Endodermal cell (in vitro differentiated cells): ENCODE measurements around the gene CAMK2A. TPM values are rescaled to one million over a fixed set of nuclear protein-coding genes. Genes with fewer than 3 reads are reported as not detected.

Experiments used
- DNase-seq: peaks from one replicate; pipeline ENCODE4 v3.0.0-alpha.2; 2017
- H3K27ac ChIP-seq: 2 replicates; pipeline ENCODE4 v1.5.1; 2013; ENCODE audit warnings: mild to moderate bottlenecking, low read depth, low read length, moderate library complexity
- H3K27me3 ChIP-seq: 2 replicates; pipeline ENCODE4 v1.6.1; 2013; ENCODE audit warnings: mild to moderate bottlenecking, low read length, moderate library complexity; ENCODE audit not compliant: insufficient read depth, control insufficient read depth, poor library complexity, severe bottlenecking
- H3K36me3 ChIP-seq: 2 replicates; pipeline ENCODE4 v1.7.0; 2013; ENCODE audit warnings: mild to moderate bottlenecking, low read length, moderate library complexity; ENCODE audit not compliant: control insufficient read depth, insufficient read depth
- H3K4me1 ChIP-seq: one replicate; pipeline ENCODE4 v1.7.0; 2013; ENCODE audit warnings: low read length; ENCODE audit not compliant: control insufficient read depth, insufficient read depth
- H3K4me3 ChIP-seq: 2 replicates; pipeline ENCODE4 v1.5.1; 2013; ENCODE audit warnings: mild to moderate bottlenecking, low read length, moderate library complexity
- H3K9ac ChIP-seq: 2 replicates; pipeline ENCODE4 v1.6.1; 2013; ENCODE audit warnings: mild to moderate bottlenecking, low read length, moderate library complexity; ENCODE audit not compliant: poor library complexity, severe bottlenecking; ENCODE audit errors: extremely low read depth
- H3K9me3 ChIP-seq: 2 replicates; pipeline ENCODE4 v1.6.1; 2013; ENCODE audit warnings: mild to moderate bottlenecking, low read length, moderate library complexity; ENCODE audit not compliant: control insufficient read depth
- H3K27ac Mint-ChIP-seq: 2 replicates; pipeline ENCODE4 v1.8.0; 2020; ENCODE audit warnings: mixed read lengths
- H3K27me3 Mint-ChIP-seq: 2 replicates; pipeline ENCODE4 v1.8.0; 2021; ENCODE audit warnings: mild to moderate bottlenecking, mixed read lengths; ENCODE audit not compliant: insufficient read depth
- H3K36me3 Mint-ChIP-seq: 2 replicates; pipeline ENCODE4 v1.8.0; 2020; ENCODE audit warnings: low read depth, mixed read lengths
- H3K4me1 Mint-ChIP-seq: 2 replicates; pipeline ENCODE4 v1.8.0; 2020; ENCODE audit warnings: mixed read lengths
- H3K4me3 Mint-ChIP-seq: 2 replicates; pipeline ENCODE4 v1.8.0; 2020; ENCODE audit warnings: mild to moderate bottlenecking, moderate library complexity, mixed read lengths
- H3K9me3 Mint-ChIP-seq: 2 replicates; pipeline ENCODE4 v1.8.0; 2020; ENCODE audit warnings: mild to moderate bottlenecking, mixed read lengths
- CTCF ChIP-seq: fragments of 200-600 bp; sonication (generic); conservative IDR thresholded peaks from 2 replicates; pipeline ENCODE4 v1.5.0; 2021; ENCODE audit warnings: antibody characterized with exemption, mild to moderate bottlenecking
- WGBS, 2 experiments: methylation state at CpG; one replicate each; pipeline versions ENCODE4 v1.1.5 to v1.1.7; 2013; ENCODE audit warnings: missing lambda C conversion rate in 2 of 2, mixed read lengths in 1 of 2; ENCODE audit not compliant: insufficient coverage in 1 of 2, insufficient read length in 1 of 2; 5-methylcytosine and 5-hydroxymethylcytosine counted together
- total RNA-seq, 2 donors: library from RNA; stranded (reverse); fragmentation: NEBNext Ultra II Directional in 1 of 2; extraction: Animal tissue kit (Norgen Biotek cat#: 25700) in 1 of 2; gene quantifications; 2 replicates in 1 of 2; 3 replicates in 1 of 2; pipeline ENCODE4 v1.2.1, GENCODE V29; 2021

Gene CAMK2A
- total RNA-seq, 2 donors from 2014 or later, result 0.31 to 0.49 TPM

- Mint-ChIP-seq H3K27ac (no peak overlapping the region), H3K27me3 (peaks cover 49% of the 10 kb centered on the region), H3K36me3 (no peaks in the 10 kb centered on the region), H3K4me3 (no peak overlapping the region), H3K9me3 (no peaks in the 10 kb centered on the region), H3K4me1 (peaks cover 28% of the 10 kb centered on the region)
- 88 to 95% methylated on average over 4 of the region's 4 CpGs for WGBS, 2 experiments
- Histone ChIP-seq H3K4me3 (no peak overlapping the region), H3K36me3 (no peaks in the 10 kb centered on the region), H3K4me1 (peaks cover 11% of the 10 kb centered on the region), H3K9ac (no peak overlapping the region), H3K27me3 (peaks cover 33% of the 10 kb centered on the region), H3K27ac (no peak overlapping the region), H3K9me3 (no peaks in the 10 kb centered on the region)
- no peak for TF ChIP-seq CTCF
- no peak for DNase-seq
These were observed 15.0 kb upstream of the CAMK2A start for GRCh38 chr5:150304481-150305081.

- no peaks in the 10 kb centered on the region for H3K9me3 ChIP-seq
- Mint-ChIP-seq H3K9me3 (no peaks in the 10 kb centered on the region), H3K4me1 (peaks cover 35% of the 10 kb centered on the region), H3K27me3 (peaks cover 52% of the 10 kb centered on the region), H3K27ac (no peak overlapping the region), H3K4me3 (no peak overlapping the region), H3K36me3 (no peaks in the 10 kb centered on the region)
- H3K4me3 ChIP-seq, result no peak overlapping the region
- H3K4me1 ChIP-seq, result peaks cover 13% of the 10 kb centered on the region
- WGBS, 2 experiments, result 81 to 83% methylated on average over 6 to 7 of the region's 7 CpGs
- peaks cover 33% of the 10 kb centered on the region for H3K27me3 ChIP-seq
- H3K36me3 ChIP-seq, result no peaks in the 10 kb centered on the region
- no peak for TF ChIP-seq CTCF
- H3K9ac ChIP-seq, result no peak overlapping the region
- DNase-seq, result no peak
- no peak overlapping the region for H3K27ac ChIP-seq
These were observed 14.2 kb upstream of the CAMK2A start for GRCh38 chr5:150303660-150304386.

- peak overlapping the region; percentile 62 for H3K4me3 Mint-ChIP-seq
- Histone ChIP-seq H3K9ac (no peak overlapping the region), H3K27me3 (peaks cover 33% of the 10 kb centered on the region), H3K4me3 (peak overlapping the region; percentile 71), H3K9me3 (no peaks in the 10 kb centered on the region), H3K4me1 (peaks cover 20% of the 10 kb centered on the region), H3K36me3 (no peaks in the 10 kb centered on the region), H3K27ac (no peak overlapping the region)
- no peaks in the 10 kb centered on the region for H3K36me3 Mint-ChIP-seq
- WGBS, 2 experiments, result 22 to 34% methylated on average over 12 to 16 of the region's 16 CpGs
- H3K27ac Mint-ChIP-seq, result no peak overlapping the region
- H3K27me3 Mint-ChIP-seq, result peaks cover 56% of the 10 kb centered on the region
- no peak for DNase-seq
- H3K4me1 Mint-ChIP-seq, result peaks cover 39% of the 10 kb centered on the region
- H3K9me3 Mint-ChIP-seq, result no peaks in the 10 kb centered on the region
- no peak for TF ChIP-seq CTCF
These were observed 13.6 kb upstream of the CAMK2A start for GRCh38 chr5:150303070-150303615.
